ENCODE measurements around the gene MDFI. TPM values are rescaled to one million over a fixed set of nuclear protein-coding genes. Genes with fewer than 3 reads are reported as not detected.
"Not testable (repeated sequence)": the region's sequence is repeated elsewhere in the genome, so short reads cannot be mapped to it uniquely, and the experiment has no call there.

Gene MDFI
- total and polyA plus RNA-seq, 12 donors: 0.34 to 4.4 (median 1.3) TPM

- TF ChIP-seq, protein P1, sequence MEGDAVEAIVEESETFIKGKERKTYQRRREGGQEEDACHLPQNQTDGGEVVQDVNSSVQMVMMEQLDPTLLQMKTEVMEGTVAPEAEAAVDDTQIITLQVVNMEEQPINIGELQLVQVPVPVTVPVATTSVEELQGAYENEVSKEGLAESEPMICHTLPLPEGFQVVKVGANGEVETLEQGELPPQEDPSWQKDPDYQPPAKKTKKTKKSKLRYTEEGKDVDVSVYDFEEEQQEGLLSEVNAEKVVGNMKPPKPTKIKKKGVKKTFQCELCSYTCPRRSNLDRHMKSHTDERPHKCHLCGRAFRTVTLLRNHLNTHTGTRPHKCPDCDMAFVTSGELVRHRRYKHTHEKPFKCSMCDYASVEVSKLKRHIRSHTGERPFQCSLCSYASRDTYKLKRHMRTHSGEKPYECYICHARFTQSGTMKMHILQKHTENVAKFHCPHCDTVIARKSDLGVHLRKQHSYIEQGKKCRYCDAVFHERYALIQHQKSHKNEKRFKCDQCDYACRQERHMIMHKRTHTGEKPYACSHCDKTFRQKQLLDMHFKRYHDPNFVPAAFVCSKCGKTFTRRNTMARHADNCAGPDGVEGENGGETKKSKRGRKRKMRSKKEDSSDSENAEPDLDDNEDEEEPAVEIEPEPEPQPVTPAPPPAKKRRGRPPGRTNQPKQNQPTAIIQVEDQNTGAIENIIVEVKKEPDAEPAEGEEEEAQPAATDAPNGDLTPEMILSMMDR (IDR thresholded peaks at IDR 0.05): no peak
- peaks cover 0 to 23% (median 10%) of the 10 kb centered on the region in 11 donors for H3K9me3 ChIP-seq
- no peak for DNase-seq
- WGBS, 2 donors: 49 to 55% methylated on average over 3 of the region's 3 CpGs
- no peaks in the 10 kb centered on the region for H3K36me3 ChIP-seq
- peaks cover 0 to 4% (median 0%) of the 10 kb centered on the region in 7 donors for H3K27me3 ChIP-seq
- H3K4me1 ChIP-seq: peaks cover 0 to 14% (median 0%) of the 10 kb centered on the region in 9 donors
- H3K27ac ChIP-seq: peak overlapping the region in 2 of 10 donors; percentile 10 to 28
- peak in 6 of 8 donors; percentile 61 to 80 (median 65) for ATAC-seq
- no peak overlapping the region for H3K4me3 ChIP-seq
- intact Hi-C loops (cut with DNase I): no loop called here
These were observed 19.7 kb upstream of the MDFI start for GRCh38 chr6:41618598-41618997.

DNA sequence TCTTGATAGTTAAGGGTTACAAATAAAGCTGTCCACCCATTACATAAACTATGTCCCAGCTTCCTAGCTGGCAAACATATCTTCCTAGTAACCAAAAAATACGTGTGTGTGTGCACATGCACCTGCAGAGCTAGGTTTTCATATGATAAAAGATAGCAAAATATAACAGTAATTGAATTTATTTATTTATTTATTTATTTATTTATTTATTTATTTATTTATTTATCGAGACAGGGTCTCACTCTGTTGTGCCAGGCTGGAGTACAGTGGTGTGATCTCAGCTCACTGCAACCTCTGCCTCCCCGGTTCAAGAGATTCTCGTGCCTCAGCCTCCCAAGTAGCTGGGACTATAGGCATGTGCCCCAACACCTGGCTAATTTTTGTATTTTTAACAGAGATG is 19.1 kb upstream of the MDFI start:
- Histone ChIP-seq H3K9me3 (peaks cover 0 to 23% (median 10%) of the 10 kb centered on the region in 11 donors), H3K4me1 (peaks cover 0 to 14% (median 0%) of the 10 kb centered on the region in 9 donors)
- intact Hi-C loops (cut with DNase I); H3K4me3 ChIP-seq; H3K27me3 ChIP-seq; DNase-seq; ATAC-seq; H3K27ac ChIP-seq; H3K36me3 ChIP-seq: not testable (repeated sequence)
- WGBS, 2 donors: 77 to 80% methylated on average over 4 of the region's 4 CpGs

DNA sequence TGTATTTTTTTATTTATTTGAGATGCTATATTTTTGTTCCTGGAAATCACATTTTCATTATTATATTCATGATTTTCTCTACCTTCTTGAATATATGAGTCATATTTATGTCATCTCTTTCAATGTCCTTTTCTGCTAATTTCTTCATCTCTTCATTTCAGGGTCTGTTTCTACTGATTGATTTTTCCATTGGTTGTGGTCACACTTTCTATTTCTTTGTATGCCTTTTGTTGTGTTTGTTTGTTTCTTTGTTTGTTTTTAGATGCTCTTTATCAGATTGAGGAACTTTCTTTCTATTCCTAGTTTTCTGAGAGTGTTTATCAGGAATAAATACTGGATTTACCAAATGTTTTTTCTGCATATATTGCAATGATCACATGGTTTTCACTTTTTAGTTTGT is 16.9 kb upstream of the MDFI start:
- ATAC-seq: no peak
- intact Hi-C loops (cut with DNase I): no loop called here
- Histone ChIP-seq H3K27ac (no peak overlapping the region), H3K4me1 (peaks cover 3 to 27% (median 11%) of the 10 kb centered on the region in 9 donors), H3K36me3 (no peaks in the 10 kb centered on the region), H3K4me3 (no peak overlapping the region), H3K9me3 (peaks cover 0 to 23% (median 10%) of the 10 kb centered on the region in 11 donors), H3K27me3 (peaks cover 0 to 4% (median 0%) of the 10 kb centered on the region in 7 donors)
- TF ChIP-seq, protein P1 (IDR thresholded peaks at IDR 0.05): no peak
- DNase-seq: no peak

DNA sequence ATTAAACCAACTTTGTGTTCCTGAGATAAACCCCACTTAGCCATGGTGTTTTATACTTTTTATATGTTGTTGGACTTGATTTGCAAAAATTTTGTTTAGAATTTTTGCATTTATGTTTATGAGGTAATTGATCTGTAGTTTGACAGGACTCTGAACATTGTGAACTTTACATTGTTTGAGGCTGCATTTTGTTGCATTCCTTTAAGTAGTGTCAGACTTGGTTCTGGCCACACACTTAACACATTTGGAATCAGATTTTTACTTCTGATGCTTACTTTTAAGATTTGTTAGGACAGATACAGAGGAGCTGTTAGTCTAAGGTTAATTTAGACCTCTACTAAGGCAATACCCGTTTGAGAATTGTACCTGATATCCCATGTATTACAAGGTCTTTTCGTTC is 16.5 kb upstream of the MDFI start:
- DNase-seq (no peak), ATAC-seq (no peak)
- H3K4me3 ChIP-seq: no peak overlapping the region
- H3K27me3 ChIP-seq: peaks cover 0 to 4% (median 0%) of the 10 kb centered on the region in 7 donors
- TF ChIP-seq, protein P1 (IDR thresholded peaks at IDR 0.05): no peak
- 55 to 60% methylated on average over 2 of the region's 2 CpGs for WGBS, 2 donors
- no peak overlapping the region for H3K27ac ChIP-seq
- H3K36me3 ChIP-seq: no peaks in the 10 kb centered on the region
- peaks cover 3 to 27% (median 11%) of the 10 kb centered on the region in 9 donors for H3K4me1 ChIP-seq
- peaks cover 0 to 23% (median 10%) of the 10 kb centered on the region in 11 donors for H3K9me3 ChIP-seq
- intact Hi-C loops (cut with DNase I): no loop called here

GRCh38 chr6:41622206-41622988 is 15.9 kb upstream of the MDFI start:
- WGBS, 2 donors: 35 to 52% methylated on average over 3 of the region's 3 CpGs

More at GRCh38 chr6:41622206-41622988, 15.9 kb upstream of the MDFI start:
- Histone ChIP-seq H3K4me3 (no peak overlapping the region), H3K27me3 (peaks cover 0 to 4% (median 0%) of the 10 kb centered on the region in 7 donors), H3K27ac (peak overlapping the region in 1 of 10 donors; percentile 15), H3K9me3 (peaks cover 0 to 23% (median 10%) of the 10 kb centered on the region in 11 donors), H3K4me1 (peaks cover 3 to 27% (median 11%) of the 10 kb centered on the region in 9 donors), H3K36me3 (no peaks in the 10 kb centered on the region)
- TF ChIP-seq, protein P1 (IDR thresholded peaks at IDR 0.05): no peak
- intact Hi-C loops (cut with DNase I): no loop called here
- DNase-seq: no peak
- ATAC-seq: no peak
